GM10266 (cell line): Measurements from ENCODE around the gene PDPK1.
"Not testable (repeated sequence)": the region's sequence is repeated elsewhere in the genome, so short reads cannot be mapped to it uniquely, and the experiment has no call there.

Source experiments
- DNase-seq: peaks from one replicate; pipeline ENCODE4 v3.0.0; 2012; ENCODE audit errors: extremely low spot score
- TF ChIP-seq, protein P1 (sequence below): IDR thresholded peaks from 2 replicates; pipeline ENCODE4 v1.5.1; 2012; ENCODE audit warnings: mild to moderate bottlenecking, low read depth; ENCODE audit not compliant: control insufficient read depth, insufficient read depth; ENCODE audit errors: missing control alignments

Gene PDPK1

DNA sequence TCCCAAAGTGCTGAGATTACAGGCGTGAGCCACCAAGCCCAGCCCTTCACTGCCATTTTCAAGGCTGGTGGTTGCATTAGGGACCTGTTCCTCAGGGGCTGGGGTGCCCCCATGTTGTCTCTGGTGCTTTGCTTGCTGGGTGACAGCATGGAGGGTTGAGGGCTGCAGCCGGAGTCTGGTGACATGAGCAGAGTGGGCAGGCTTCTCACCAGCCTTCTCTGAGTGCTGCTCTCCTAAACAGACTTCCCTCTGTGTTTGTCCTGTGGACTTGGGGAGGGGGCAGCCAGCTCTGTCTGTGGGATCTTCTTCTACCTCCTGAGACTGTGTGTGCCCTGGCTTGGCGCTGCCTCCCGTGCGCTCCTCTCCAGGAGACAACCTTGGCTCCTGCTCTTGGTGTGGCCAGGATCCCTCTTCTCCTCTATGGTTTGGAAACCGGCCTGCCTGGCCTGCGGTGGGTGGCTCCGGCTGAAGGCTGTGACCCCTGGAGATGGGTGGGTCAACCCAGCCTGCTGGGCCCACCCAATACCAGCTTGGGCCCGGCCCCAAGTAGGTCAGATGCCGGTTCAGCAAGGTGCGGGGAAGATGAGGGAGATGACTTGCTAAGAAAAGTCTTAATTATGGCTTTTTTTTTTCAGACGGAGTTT, 72.1 kb downstream of the PDPK1 start:
- TF ChIP-seq, protein P1, sequence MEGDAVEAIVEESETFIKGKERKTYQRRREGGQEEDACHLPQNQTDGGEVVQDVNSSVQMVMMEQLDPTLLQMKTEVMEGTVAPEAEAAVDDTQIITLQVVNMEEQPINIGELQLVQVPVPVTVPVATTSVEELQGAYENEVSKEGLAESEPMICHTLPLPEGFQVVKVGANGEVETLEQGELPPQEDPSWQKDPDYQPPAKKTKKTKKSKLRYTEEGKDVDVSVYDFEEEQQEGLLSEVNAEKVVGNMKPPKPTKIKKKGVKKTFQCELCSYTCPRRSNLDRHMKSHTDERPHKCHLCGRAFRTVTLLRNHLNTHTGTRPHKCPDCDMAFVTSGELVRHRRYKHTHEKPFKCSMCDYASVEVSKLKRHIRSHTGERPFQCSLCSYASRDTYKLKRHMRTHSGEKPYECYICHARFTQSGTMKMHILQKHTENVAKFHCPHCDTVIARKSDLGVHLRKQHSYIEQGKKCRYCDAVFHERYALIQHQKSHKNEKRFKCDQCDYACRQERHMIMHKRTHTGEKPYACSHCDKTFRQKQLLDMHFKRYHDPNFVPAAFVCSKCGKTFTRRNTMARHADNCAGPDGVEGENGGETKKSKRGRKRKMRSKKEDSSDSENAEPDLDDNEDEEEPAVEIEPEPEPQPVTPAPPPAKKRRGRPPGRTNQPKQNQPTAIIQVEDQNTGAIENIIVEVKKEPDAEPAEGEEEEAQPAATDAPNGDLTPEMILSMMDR, result no peak
- DNase-seq, result no peak

DNA sequence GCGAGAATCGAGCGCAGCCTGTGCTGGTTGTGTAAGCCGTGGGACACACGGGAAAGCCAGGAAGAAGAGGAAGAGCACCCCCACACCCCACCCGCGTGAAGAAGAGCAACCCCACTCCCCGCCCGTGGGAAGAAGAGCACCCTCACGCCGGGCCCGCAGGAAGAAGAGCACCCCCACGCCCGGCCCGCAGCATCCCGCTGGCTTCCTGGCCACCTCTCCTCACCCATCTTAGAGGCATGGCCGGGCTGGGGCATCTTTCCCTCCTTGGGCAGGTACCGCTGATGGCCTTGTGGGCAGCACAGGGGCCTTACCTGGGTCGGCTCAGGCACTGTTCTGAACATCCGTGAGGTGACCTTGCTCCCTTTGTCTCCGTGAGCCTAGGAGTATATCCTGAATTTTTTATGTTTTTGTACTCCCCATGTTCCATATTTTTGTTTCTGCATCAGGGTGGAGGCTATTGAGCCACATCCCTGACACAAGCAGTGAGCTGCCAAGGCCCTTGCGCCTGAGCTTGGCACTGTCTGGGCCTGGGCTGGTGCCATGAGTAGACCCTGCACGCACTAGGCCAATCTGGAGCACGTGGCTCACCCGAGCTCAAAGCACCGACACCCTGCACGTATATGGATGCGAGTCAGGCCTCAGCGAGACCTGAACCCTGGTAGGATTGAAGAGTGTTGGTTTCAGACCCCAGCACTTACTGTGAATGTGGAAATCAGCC, 73.1 kb downstream of the PDPK1 start:
- DNase-seq, result no peak
- TF ChIP-seq, protein P1, result no peak

DNA sequence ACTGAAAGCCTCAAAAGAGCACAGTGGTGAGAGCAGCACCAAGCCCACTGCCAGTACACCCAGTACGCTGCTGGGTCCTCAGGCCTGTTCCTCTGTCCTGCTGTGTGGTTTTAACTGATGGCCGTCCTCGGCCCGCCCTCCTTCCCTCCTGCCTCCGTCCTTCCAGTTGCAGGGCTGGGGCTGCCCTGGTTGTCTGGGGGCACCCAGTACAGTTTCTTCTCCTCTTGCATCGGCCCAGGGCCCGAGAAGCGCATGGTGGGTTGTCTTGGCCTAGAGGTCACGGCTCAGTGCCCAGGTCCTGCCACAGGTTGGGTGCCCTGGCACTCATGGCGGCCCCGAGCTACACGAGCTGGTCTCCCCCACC, 73.7 kb downstream of the PDPK1 start:
- DNase-seq, result no peak
- TF ChIP-seq, protein P1, result no peak

DNA sequence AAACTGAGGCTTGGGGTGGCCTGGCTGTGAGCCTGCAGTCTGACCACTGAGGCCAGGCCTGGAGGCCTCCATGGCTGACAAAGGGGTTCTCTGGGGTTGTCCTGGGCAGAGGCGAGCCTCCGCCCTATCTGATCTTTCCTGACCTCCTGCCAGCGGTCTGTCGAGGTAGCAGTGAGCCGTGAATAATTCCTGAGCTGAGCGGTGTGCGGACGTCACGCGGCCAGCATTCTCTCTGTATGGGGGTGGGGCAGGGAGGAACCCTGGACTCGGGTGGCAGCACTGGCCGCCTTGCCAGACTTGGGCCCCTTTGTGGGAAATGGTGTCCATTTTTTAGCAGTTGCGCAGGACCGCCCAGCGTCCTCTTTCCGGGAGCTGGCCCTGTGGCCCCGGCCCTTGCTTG, 74.1 kb downstream of the PDPK1 start:
- not testable (repeated sequence) for DNase-seq

DNA sequence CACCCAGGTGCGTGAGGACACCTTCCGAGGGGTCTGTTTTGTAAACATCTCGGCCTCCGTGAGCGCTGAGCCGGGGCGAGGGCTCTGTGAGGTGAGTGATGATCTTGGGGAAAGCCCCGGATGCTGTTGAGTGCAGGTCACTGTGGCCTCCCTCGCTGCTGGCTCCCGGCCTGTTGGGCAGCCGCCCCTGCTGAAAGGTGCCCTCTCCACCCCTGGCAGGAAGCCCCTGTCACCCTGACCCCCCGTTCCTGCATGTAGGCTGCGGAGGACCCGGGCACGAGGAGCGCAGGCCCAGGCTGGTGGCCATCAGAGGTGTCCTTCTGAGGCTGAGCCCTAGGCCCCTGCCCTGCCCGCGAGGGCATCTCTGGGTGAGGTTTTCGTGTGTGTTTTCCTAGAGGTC, 75.4 kb downstream of the PDPK1 start:
- DNase-seq, result not testable (repeated sequence)

DNA sequence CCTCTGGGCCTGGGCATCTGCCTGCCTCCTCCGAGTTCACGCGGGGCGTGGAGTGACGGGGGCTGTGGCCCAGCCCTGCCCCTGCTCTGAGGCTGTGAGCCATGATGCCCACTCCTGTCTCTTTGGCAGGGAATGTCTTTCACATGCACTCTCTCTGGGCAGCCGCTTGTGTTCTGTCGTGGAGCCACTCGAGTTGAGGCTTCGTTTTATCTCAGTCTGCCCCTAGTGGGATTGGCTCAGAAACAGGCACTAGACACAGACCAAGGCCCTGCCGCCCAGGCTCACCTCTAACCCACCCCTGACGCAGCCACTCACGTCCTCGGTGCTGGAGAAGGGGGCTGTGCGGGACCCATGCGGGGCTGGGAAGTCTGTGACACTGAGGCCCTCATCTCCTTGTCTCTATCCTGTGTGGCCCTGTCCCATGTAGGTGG, 77.0 kb downstream of the PDPK1 start:
- TF ChIP-seq, protein P1, result no peak
- DNase-seq, result no peak

DNA sequence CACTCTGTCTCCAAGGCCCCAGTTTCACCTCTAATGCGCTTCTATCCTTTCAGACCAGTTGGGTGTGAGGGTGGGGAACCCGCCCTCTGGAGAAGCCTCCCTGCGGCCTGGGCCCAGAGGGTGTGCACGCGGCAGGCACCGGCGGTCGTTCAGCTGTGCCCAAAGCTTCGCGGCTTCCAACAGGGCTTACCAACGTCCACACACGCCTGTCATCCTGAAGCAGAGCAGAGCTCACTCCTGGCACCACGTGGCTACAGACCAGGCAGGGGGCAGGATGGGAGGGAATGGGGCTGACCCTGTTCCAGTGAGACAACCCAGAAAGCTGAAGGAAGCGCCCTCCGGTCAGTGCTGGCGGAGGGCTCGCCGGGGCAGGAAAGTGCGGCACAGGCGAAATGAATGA, 81.1 kb downstream of the PDPK1 start:
- not testable (repeated sequence) for DNase-seq

DNA sequence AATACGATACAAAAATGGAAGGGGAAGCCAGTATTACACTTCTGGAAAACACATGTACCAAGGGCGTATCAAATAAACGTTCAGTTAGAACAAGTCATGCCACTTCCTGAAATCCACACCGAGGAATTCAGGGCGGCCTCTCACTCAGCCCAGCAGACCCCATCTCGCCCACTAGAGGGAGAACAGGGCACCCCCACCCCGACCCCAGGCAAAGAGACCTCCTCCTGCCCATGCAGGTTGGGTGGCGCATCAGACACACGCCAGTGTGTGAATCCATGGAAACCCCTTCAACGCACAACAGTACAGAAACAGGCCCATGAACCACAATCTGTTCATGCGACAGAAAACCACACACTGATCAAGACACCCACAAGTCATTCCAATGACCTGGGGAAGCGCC, 81.8 kb downstream of the PDPK1 start:
- DNase-seq, result not testable (repeated sequence)

DNA sequence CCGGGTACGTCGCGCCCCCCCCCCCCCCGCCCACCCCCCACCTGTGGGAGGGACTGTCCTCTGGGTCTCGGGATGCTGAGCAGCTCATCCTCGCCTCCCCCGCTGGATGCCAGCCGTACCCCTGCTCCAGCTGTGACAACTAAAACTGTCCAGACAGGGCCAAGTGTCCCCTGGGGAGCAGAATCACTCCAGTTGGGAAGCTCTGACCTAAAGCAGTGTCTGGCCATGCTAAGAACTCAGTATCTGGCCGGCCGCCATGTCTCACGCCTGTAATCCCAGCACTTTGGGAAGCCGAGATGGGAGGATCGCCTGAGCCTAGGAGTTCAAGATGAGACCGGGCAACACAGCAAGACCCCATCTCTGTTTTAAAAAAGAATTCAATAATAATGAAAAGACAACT, 83.0 kb downstream of the PDPK1 start:
- not testable (repeated sequence) for DNase-seq

DNA sequence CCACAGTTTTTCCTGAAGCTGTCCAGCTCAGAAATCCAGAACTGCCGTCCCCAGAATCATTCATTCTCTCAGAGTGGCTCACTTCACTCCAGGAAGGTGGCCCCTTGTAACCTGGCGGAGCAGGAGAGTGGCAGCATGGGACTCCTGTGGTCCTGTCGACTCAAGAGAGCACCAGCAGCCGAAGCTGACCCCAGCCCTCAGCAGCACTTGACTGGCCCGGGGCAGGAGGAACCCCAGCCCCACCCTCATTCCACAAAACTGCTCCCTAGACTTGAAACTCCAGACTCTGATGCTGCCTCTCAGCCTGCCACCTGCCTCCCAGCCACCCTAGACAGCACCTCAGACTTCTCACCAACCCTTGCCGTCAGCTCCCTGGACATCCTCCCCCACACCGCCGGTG, 83.6 kb downstream of the PDPK1 start:
- not testable (repeated sequence) for DNase-seq

DNA sequence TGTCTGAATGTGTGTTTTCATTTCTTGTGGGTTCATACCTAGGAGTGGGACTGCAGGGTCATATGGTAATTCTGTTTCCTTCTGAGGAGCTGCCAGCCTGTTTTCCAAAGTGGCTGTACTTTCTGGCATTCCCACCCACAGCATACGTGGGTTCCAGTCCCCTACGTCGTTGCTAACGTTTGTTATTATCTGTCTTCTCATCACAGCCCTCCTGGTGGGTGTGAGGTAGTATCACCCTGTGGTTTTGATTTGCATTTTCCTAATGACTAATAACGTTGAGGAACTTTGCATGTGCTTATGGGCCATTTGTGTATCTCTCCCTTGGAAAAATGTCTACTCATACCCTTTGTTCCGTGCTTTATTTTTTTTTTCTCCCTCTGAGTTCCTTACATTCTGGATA, 89.3 kb downstream of the PDPK1 start:
- not testable (repeated sequence) for DNase-seq

DNA sequence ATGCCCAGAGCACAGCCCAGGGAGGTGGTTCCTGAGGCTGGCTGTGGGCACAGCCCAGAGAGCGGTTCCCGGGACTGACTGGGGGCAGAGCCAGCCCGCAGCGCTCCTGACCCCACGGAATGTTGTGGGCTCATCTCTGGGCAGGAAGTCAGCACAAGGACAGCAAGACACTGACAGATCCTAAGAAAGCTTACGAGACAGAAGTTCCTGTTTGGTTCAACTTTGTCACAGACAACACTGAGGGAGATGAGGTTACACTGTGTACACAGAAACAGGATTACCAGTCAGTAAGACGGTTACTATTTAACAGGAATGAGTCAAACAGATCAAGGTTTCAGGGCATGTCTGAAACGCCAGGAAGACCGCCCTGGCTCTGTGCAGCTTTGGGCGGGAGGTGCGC, 93.4 kb downstream of the PDPK1 start:
- not testable (repeated sequence) for DNase-seq

DNA sequence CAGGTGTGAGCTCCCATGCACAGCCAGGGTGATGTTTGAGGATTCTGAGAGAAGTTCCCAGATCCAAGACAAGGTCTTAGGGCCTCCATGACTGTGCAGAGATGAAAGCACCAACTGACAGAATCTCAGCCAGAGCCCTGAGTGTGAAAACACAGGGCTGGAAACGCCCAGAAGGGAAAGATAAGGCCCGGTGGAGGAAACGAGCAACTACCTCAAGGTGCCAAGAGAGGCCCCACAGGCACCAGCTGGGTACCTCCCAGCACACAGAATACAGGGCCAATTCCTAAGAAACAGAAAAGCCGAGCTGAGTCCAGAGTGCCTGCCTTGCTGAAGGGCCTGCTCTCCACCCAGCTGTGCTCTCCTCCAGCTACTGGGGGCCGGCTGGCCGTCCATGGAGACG, 94.5 kb downstream of the PDPK1 start:
- not testable (repeated sequence) for DNase-seq
